Ureter (tissue), 1 donor: Measurements from ENCODE around the gene ZAP70. TPM values are rescaled to one million over a fixed set of nuclear protein-coding genes. Genes with fewer than 3 reads are reported as not detected.

ENCODE experiments used
- DNase-seq: peaks from one replicate; pipeline ENCODE4 v3.0.0-alpha.2; 2020; ENCODE audit warnings: low spot score
- total RNA-seq: library from RNA; stranded (reverse); gene quantifications from one replicate; pipeline ENCODE4 v1.2.4, GENCODE V29; 2023
- donor health status: DM: yes; HTN: yes; CAD: no.

The ZAP70 gene
- total RNA-seq, 1 donor from 2014 or later = 5.2 TPM

DNA sequence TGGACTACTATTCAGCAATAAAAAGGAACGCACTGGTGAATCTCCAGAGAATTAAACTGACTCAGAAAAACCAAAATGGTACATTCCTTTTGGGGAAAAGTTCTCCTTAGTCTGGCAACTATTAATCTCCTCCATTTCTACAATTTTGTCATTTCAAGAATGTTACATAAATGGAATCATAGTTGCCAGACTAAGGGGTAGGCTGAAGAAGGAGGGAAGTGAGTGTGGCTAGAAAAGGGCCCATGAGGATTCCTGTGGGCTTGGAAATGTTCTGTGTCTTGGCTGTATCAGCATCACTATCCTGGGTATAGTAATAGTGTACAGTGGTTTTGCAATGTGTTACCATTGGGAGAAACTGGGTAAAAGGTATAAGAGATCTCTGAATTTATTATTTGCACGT lies 72.4 kb downstream of the ZAP70 start:
- no peak for DNase-seq

DNA sequence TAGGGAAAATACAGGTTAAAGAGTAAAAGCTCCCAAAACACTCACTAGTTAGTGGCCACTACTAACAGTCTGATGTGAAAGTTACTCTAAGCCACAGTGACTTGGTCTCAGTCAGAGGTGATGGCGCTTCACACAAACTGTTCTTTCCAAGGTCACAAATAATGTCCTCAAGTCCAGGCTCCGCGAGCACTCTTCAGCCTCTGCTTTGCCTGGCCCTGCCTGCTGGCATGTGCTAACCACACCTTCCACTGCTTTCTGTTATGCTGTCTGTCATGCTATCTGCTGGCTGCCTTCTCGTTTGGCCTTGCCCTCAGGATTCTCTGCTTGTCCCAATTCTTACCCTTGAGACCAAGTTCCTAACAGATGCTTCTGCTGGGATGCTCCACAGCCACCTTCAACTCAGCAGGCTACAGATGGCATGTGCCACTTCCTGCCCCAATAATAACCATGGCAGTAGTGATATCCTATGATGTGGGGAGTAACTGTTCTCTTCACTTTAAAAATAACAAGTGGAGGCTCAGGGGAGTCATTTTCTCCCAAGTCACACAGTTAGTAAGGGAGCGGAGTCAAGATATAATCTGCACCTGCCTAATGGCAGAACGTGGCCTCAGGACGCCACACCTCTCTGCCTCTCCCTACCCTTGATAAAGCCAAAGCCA lies 75.7 kb downstream of the ZAP70 start:
- DNase-seq = no peak

Other genes starting within 250 kb of the ZAP70 start
- gene ANKRD36B, start 123.7 kb upstream of the ZAP70 start, total RNA-seq = 25.3 TPM
- 254 TPM for gene COX5B, start 67.5 kb upstream of the ZAP70 start, total RNA-seq
- gene ACTR1B, start 49.5 kb upstream of the ZAP70 start, total RNA-seq = 67.4 TPM
- gene C2orf92, start 43.9 kb upstream of the ZAP70 start, total RNA-seq = 9.2 TPM